Effector memory CD4-positive, alpha-beta T cell (primary cell): ENCODE measurements around the gene PRR5.

ENCODE experiments used
- DNase-seq, 3 donors: peaks; one replicate each; pipeline ENCODE4 v3.0.0-alpha.2; 2020
- H3K27ac ChIP-seq: 2 replicates; pipeline ENCODE4 v1.7.0; 2013; ENCODE audit warnings: mild to moderate bottlenecking, low read length, moderate library complexity; ENCODE audit not compliant: insufficient read depth, poor library complexity, severe bottlenecking
- H3K27me3 ChIP-seq: replicated peaks from 2 replicates; pipeline ENCODE4 v1.7.0; 2013; ENCODE audit warnings: mild to moderate bottlenecking, low read length; ENCODE audit not compliant: insufficient read depth, control insufficient read depth, poor library complexity, severe bottlenecking
- H3K36me3 ChIP-seq: 2 replicates; pipeline ENCODE4 v1.7.0; 2013; ENCODE audit warnings: mild to moderate bottlenecking, low read length, moderate library complexity; ENCODE audit not compliant: control insufficient read depth, insufficient read depth
- H3K4me1 ChIP-seq: 2 replicates; pipeline ENCODE4 v1.7.0; 2013; ENCODE audit warnings: low read length, mild to moderate bottlenecking; ENCODE audit not compliant: control insufficient read depth, insufficient read depth, poor library complexity, severe bottlenecking
- H3K4me3 ChIP-seq: 2 replicates; pipeline ENCODE4 v1.7.0; 2013; ENCODE audit warnings: low read length, low read depth, mild to moderate bottlenecking; ENCODE audit not compliant: insufficient read depth, poor library complexity, severe bottlenecking
- H3K9me3 ChIP-seq: 2 replicates; pipeline ENCODE4 v1.7.0; 2013; ENCODE audit warnings: mild to moderate bottlenecking, low read length, moderate library complexity; ENCODE audit not compliant: control insufficient read depth

PRR5 gene

DNA sequence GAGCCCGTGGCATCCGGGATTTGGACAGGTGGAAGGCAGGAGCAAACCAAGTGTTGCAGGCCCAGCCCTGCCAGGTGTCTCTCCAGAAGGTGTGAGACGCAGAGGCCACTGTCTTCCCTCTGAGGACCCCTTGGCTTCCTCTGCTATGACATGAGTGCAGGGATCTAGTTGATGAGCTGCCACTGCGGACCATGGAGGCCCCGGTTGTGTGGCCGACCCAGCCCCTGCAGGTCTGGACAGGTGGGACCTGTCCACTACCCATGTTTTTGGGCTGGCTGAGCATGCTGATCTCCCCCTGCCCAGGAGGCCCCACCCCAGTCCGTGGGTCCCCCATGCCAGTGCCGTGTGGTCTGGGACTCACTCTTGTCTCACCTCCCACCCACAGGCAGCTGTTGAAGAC, 22.9 kb downstream of the PRR5 start:
- no peak overlapping the region for H3K27ac ChIP-seq
- no peaks in the 10 kb centered on the region for H3K9me3 ChIP-seq
- DNase-seq = no peak
- H3K36me3 ChIP-seq = peaks cover 21% of the 10 kb centered on the region
- peaks cover 4% of the 10 kb centered on the region for H3K4me1 ChIP-seq
- no peak overlapping the region for H3K4me3 ChIP-seq
- no peaks in the 10 kb centered on the region for H3K27me3 ChIP-seq

GRCh38 chr22:44726439-44726838, 24.4 kb downstream of the PRR5 start:
- H3K36me3 ChIP-seq = peaks cover 19% of the 10 kb centered on the region
- DNase-seq = no peak
- no peak overlapping the region for H3K27ac ChIP-seq
- no peaks in the 10 kb centered on the region for H3K27me3 ChIP-seq
- no peaks in the 10 kb centered on the region for H3K9me3 ChIP-seq
- no peak overlapping the region for H3K4me3 ChIP-seq
- H3K4me1 ChIP-seq = peaks cover 4% of the 10 kb centered on the region

DNA sequence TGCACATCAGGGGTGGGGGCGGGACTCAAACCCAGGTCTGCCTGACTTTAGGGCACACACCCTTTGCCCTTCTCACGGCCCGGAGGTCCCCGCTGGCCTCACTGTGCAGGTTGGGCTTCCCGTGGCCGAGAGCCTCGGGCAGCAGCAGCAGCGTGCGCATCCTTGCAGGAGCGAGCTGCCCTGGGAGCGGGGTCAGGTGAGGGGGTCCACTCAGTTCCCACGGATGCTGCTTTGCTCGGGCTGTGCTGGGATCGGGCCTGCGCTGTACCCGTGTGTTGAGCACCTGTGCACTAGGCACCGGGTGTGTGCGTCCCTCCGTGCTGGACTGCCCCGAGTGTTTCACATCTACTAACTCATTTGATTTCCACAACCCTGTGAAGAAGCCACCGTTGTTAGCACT, 25.1 kb downstream of the PRR5 start:
- Histone ChIP-seq H3K27me3 (no peaks in the 10 kb centered on the region), H3K9me3 (no peaks in the 10 kb centered on the region), H3K27ac (no peak overlapping the region), H3K36me3 (peaks cover 14% of the 10 kb centered on the region), H3K4me3 (no peak overlapping the region), H3K4me1 (peaks cover 4% of the 10 kb centered on the region)
- DNase-seq = no peak

DNA sequence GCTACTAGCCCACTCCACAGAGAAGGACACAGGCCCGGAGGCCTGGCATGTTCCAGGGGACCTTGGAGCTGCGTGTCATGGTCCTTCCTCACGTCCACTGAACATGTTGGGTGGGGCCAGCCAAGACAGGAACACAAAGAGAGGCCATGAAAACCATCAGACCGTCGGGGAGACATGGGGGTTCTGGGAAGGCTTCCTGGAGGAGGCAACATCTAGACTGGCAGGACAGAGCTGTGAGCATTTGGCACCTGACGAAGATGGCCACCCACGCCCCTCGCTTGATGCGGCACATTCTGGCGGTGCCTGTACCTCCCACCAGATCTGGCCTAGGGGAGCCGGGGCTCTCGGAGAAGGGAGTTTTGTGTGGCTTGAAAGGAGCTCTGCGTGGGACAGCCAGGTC, 25.7 kb downstream of the PRR5 start:
- H3K27ac ChIP-seq = no peak overlapping the region
- DNase-seq = no peak
- H3K4me3 ChIP-seq = no peak overlapping the region
- no peaks in the 10 kb centered on the region for H3K27me3 ChIP-seq
- peaks cover 4% of the 10 kb centered on the region for H3K4me1 ChIP-seq
- H3K9me3 ChIP-seq = no peaks in the 10 kb centered on the region
- H3K36me3 ChIP-seq = peaks cover 14% of the 10 kb centered on the region

GRCh38 chr22:44728761-44729324, 26.8 kb downstream of the PRR5 start:
- H3K4me1 ChIP-seq = peaks cover 4% of the 10 kb centered on the region
- H3K4me3 ChIP-seq = no peak overlapping the region
- peaks cover 14% of the 10 kb centered on the region for H3K36me3 ChIP-seq
- H3K27me3 ChIP-seq = no peaks in the 10 kb centered on the region
- H3K9me3 ChIP-seq = no peaks in the 10 kb centered on the region
- H3K27ac ChIP-seq = no peak overlapping the region
- no peak for DNase-seq

- no peak overlapping the region for H3K27ac ChIP-seq
- H3K4me3 ChIP-seq = no peak overlapping the region
- no peaks in the 10 kb centered on the region for H3K27me3 ChIP-seq
- H3K4me1 ChIP-seq = peaks cover 4% of the 10 kb centered on the region
- peaks cover 14% of the 10 kb centered on the region for H3K36me3 ChIP-seq
- no peaks in the 10 kb centered on the region for H3K9me3 ChIP-seq
- DNase-seq = no peak
These were observed 27.5 kb downstream of the PRR5 start for GRCh38 chr22:44729391-44730021.

DNA sequence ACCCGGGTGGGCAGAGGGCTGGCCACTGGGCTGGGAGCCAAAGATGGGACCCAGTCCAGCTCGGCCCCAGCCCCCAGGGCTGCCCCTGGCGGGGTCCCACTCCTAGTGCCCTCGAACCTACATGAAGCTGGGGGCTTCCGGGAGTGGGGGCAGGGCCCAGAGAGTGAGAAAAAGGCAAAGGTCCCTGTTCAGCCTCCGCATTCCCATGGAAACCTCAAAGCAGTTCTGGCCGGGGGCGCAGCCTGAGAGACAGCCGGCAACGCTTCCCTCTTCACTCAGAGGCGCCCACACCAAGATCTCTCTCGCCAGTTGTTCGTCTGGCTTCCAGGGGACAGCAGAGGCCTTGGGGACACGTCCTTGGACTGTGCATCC, 28.0 kb downstream of the PRR5 start:
- Histone ChIP-seq H3K4me3 (no peak overlapping the region), H3K27me3 (no peaks in the 10 kb centered on the region), H3K27ac (no peak overlapping the region), H3K36me3 (peaks cover 14% of the 10 kb centered on the region), H3K4me1 (peaks cover 4% of the 10 kb centered on the region), H3K9me3 (no peaks in the 10 kb centered on the region)
- no peak for DNase-seq

- Histone ChIP-seq H3K4me3 (no peak overlapping the region), H3K27me3 (no peaks in the 10 kb centered on the region), H3K4me1 (peaks cover 4% of the 10 kb centered on the region), H3K9me3 (no peaks in the 10 kb centered on the region), H3K27ac (no peak overlapping the region), H3K36me3 (peaks cover 14% of the 10 kb centered on the region)
- DNase-seq = no peak
These were observed 28.7 kb downstream of the PRR5 start for GRCh38 chr22:44730490-44731356.

GRCh38 chr22:44731357-44731970, 29.5 kb downstream of the PRR5 start:
- H3K4me3 ChIP-seq = no peak overlapping the region
- DNase-seq = no peak
- H3K27me3 ChIP-seq = no peaks in the 10 kb centered on the region
- peaks cover 4% of the 10 kb centered on the region for H3K4me1 ChIP-seq
- H3K36me3 ChIP-seq = peaks cover 14% of the 10 kb centered on the region
- H3K9me3 ChIP-seq = no peaks in the 10 kb centered on the region
- H3K27ac ChIP-seq = no peak overlapping the region
